Measurements from ENCODE around the gene PDCD11. TPM values are rescaled to one million over a fixed set of nuclear protein-coding genes. Genes with fewer than 3 reads are reported as not detected.

Gene PDCD11
- total RNA-seq, 4 donors from 2014 or later: 16.7 to 32.6 (median 26.2) TPM

DNA sequence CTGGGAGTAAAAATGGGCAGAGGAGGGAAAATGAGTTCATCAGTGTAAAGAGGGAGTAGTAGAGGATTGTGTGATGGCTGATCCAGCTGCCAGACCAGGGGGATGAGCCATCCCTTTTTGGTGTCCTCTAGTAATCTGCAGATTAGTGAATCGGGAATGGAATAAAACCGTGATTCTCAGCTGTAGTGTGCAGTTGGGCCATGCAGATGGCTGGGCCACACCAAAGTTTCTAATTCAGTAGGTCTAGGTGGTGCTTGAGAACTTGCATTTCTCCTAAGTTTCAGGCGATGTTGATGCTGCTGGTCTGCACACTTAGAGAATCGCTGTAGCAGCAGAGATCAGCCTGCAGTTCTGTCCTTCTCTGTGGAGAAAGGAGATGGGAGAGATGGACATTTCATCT is 22.7 kb downstream of the PDCD11 start:
- Histone ChIP-seq H3K4me3 (no peak overlapping the region), H3K4me1 (no peaks in the 10 kb centered on the region), H3K9me3 (no peaks in the 10 kb centered on the region), H3K36me3 (peaks cover 57 to 100% (median 70%) of the 10 kb centered on the region in 3 donors), H3K27me3 (no peaks in the 10 kb centered on the region), H3K27ac (no peak overlapping the region)
- no peak for TF ChIP-seq POLR2A (IDR thresholded peaks at IDR 0.05)
- no peak for TF ChIP-seq CTCF (IDR thresholded peaks at IDR 0.05)
- DNase-seq: no peak
- WGBS, 2 donors: 90 to 95% methylated on average over 4 of the region's 4 CpGs
- intact Hi-C loops (cut with DNase I): loop anchor here (5.0 kb wide), 1 partner anchor 63 kb away; no protein-coding TSS in a partner anchor

DNA sequence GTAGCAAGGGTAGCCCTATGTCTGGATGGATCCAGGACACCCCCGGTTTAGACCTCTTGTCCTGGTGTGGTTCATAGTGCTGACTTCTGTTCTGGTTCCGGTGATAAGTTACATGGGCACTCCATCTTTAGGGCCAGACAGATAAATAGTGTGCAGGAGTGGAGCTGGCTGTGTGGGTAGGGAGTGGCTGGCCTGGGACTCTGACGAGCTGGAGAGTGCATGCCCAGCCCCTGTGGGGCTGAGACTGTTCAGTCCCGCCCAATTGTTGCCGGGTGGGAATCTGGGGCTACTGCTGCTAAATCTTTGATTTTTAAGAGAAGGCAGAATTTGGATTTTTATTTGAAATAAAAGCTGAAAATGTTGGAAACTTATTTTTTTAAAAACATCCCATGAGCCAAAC is 27.3 kb downstream of the PDCD11 start:
- Histone ChIP-seq H3K4me1 (no peaks in the 10 kb centered on the region), H3K4me3 (no peak overlapping the region), H3K27ac (no peak overlapping the region), H3K9me3 (no peaks in the 10 kb centered on the region), H3K27me3 (no peaks in the 10 kb centered on the region), H3K36me3 (peaks cover 36 to 100% (median 36%) of the 10 kb centered on the region in 3 donors)
- WGBS, 2 donors: 84 to 93% methylated on average over 4 to 5 of the region's 5 CpGs
- TF ChIP-seq POLR2A (IDR thresholded peaks at IDR 0.05) (no peak), CTCF (IDR thresholded peaks at IDR 0.05) (no peak)
- intact Hi-C loops (cut with DNase I): no loop called here
- DNase-seq: no peak

DNA sequence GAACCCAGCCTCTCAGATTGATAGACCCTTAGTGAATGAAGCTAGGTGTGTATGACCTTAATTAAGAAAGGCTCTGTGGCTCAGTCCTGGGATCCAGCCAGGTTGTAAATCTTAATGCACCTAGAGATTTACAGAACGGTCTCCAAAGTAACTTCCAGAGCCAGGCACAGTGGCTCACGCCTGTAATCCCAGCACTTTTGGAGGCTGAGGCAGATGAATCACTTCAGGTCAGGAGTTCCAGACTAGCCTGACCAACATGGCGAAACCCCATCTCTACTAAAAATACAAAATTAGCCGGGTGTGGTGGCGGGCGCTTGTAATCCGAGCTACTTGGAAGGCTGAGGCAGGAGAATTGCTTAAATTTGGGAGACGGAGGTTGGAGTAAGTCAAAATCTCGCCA is 31.4 kb downstream of the PDCD11 start:
- DNase-seq: no peak
- peaks cover 14 to 100% (median 30%) of the 10 kb centered on the region in 3 donors for H3K36me3 ChIP-seq
- intact Hi-C loops (cut with DNase I): no loop called here
- no peaks in the 10 kb centered on the region for H3K9me3 ChIP-seq
- no peaks in the 10 kb centered on the region for H3K27me3 ChIP-seq
- H3K4me1 ChIP-seq: no peaks in the 10 kb centered on the region
- H3K4me3 ChIP-seq: no peak overlapping the region
- H3K27ac ChIP-seq: no peak overlapping the region
- TF ChIP-seq POLR2A (IDR thresholded peaks at IDR 0.05) (no peak), CTCF (IDR thresholded peaks at IDR 0.05) (no peak)
- 85 to 93% methylated on average over 7 to 9 of the region's 9 CpGs for WGBS, 2 donors

- Histone ChIP-seq H3K27me3 (no peaks in the 10 kb centered on the region), H3K9me3 (no peaks in the 10 kb centered on the region), H3K4me1 (no peaks in the 10 kb centered on the region), H3K4me3 (no peak overlapping the region), H3K36me3 (peaks cover 9 to 100% (median 39%) of the 10 kb centered on the region in 3 donors), H3K27ac (no peak overlapping the region)
- intact Hi-C loops (cut with DNase I): no loop called here
- TF ChIP-seq POLR2A (IDR thresholded peaks at IDR 0.05) (no peak), CTCF (IDR thresholded peaks at IDR 0.05) (no peak)
- 60 to 64% methylated on average over 5 of the region's 5 CpGs for WGBS, 2 donors
- DNase-seq: no peak
These were observed 32.7 kb downstream of the PDCD11 start for GRCh38 chr10:103428989-103429643.

- WGBS, 2 donors: 87 to 94% methylated on average over 5 of the region's 5 CpGs
- no peak for DNase-seq
- TF ChIP-seq CTCF (IDR thresholded peaks at IDR 0.05) (no peak), POLR2A (IDR thresholded peaks at IDR 0.05) (no peak)
- H3K36me3 ChIP-seq: peaks cover 9 to 100% (median 42%) of the 10 kb centered on the region in 3 donors
- intact Hi-C loops (cut with DNase I): no loop called here
- H3K27ac ChIP-seq: no peak overlapping the region
- no peaks in the 10 kb centered on the region for H3K4me1 ChIP-seq
- no peaks in the 10 kb centered on the region for H3K27me3 ChIP-seq
- H3K9me3 ChIP-seq: no peaks in the 10 kb centered on the region
- H3K4me3 ChIP-seq: no peak overlapping the region
These were observed 33.2 kb downstream of the PDCD11 start for GRCh38 chr10:103429647-103430046.

Data from esophagus squamous epithelium (tissue), 5 donors.